OCI-LY3 (cell line): Measurements from ENCODE around the gene YPEL1.

Source experiments
- EZH2phosphoT487 ChIP-seq: fragments of 200-600 bp; shearing (Covaris generic); IDR thresholded peaks from 2 replicates; pipeline ENCODE4 v1.6.1; 2018; ENCODE audit warnings: antibody characterized with exemption, mixed run types, low read depth
- TF ChIP-seq, protein P1 (sequence below): fragments of 200-600, 300-600 bp; sonication (generic); IDR thresholded peaks from 2 replicates; pipeline ENCODE4 v1.5.1; 2014; ENCODE audit warnings: antibody characterized with exemption, low read length, low read depth

DNA sequence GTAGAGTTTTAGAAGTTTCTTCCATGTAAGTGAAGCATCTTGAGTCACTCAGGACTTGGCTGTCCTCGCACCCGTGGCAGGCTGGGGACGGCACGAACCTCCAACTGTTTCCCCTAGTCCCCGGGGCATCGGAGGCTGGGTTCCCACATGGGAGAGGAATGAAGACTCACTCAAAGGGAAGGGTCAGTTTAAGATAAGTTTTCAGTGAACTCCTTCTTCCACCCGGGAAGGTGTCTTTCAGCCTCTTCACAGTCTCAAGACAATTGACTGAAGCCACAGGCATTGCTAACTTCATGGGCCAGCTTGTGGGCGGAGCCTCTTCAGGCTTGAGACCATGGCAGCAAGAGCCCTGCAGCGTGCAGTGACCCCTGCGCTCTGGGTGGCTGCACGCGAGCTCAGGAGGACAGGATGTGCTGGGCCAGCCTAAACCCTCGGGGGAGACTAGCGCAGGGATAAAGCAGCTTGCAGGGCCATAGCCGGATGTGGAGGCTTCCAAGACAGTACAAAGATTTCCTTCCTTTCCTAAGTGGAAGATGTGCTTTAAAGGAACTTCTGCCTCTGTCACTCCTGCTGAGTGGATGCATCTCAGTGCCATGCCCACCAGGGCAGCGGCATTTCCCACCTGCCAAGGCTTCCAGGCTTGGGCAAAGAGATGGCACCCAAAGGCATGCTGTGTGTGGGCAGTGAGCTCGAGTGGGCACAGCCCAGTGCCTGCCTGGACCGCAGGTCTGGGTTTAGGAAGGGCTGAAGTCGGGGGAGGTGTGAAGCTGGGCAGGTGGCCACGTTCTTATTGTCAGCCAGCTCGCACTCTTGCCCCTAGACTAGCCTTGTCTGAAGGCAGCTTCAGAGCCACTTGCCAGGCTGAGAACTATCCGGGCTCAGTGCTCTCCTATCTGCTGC is 36.9 kb downstream of the YPEL1 start:
- TF ChIP-seq, protein P1, sequence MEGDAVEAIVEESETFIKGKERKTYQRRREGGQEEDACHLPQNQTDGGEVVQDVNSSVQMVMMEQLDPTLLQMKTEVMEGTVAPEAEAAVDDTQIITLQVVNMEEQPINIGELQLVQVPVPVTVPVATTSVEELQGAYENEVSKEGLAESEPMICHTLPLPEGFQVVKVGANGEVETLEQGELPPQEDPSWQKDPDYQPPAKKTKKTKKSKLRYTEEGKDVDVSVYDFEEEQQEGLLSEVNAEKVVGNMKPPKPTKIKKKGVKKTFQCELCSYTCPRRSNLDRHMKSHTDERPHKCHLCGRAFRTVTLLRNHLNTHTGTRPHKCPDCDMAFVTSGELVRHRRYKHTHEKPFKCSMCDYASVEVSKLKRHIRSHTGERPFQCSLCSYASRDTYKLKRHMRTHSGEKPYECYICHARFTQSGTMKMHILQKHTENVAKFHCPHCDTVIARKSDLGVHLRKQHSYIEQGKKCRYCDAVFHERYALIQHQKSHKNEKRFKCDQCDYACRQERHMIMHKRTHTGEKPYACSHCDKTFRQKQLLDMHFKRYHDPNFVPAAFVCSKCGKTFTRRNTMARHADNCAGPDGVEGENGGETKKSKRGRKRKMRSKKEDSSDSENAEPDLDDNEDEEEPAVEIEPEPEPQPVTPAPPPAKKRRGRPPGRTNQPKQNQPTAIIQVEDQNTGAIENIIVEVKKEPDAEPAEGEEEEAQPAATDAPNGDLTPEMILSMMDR: no peak
- TF ChIP-seq EZH2phosphoT487: no peak
